Neural progenitor cell (in vitro differentiated cells): ENCODE results near the gene ARHGAP33. TPM values are rescaled to one million over a fixed set of nuclear protein-coding genes. Genes with fewer than 3 reads are reported as not detected.
A peak's percentile ranks its signal among the peaks of the same experiment; 100 is the strongest.

ENCODE experiments used
- DNase-seq: peaks from one replicate; pipeline ENCODE4 v3.0.0-alpha.2; 2016; ENCODE audit warnings: low spot score
- H2AFZ ChIP-seq: fragments of 200-600 bp; sonication (generic); replicated peaks from 2 replicates; pipeline ENCODE4 v1.6.1; 2016; ENCODE audit warnings: antibody characterized with exemption
- H3F3A ChIP-seq: fragments of 200-600 bp; sonication (generic); 2 replicates; pipeline ENCODE4 v1.6.1; 2016; ENCODE audit warnings: antibody characterized with exemption, low read depth
- H3K27ac ChIP-seq: fragments of 200-600 bp; sonication (generic); 2 replicates; pipeline ENCODE4 v1.5.1; 2016; ENCODE audit warnings: mild to moderate bottlenecking
- H3K27me3 ChIP-seq: fragments of 200-600 bp; sonication (generic); 2 replicates; pipeline ENCODE4 v1.6.1; 2016; ENCODE audit warnings: mild to moderate bottlenecking, moderate library complexity
- H3K36me3 ChIP-seq: fragments of 200-600 bp; sonication (generic); 2 replicates; pipeline ENCODE4 v1.5.1; 2016
- H3K4me1 ChIP-seq: fragments of 200-600 bp; sonication (generic); 2 replicates; pipeline ENCODE4 v1.6.1; 2016; ENCODE audit warnings: mixed run types
- H3K4me2 ChIP-seq: fragments of 200-600 bp; sonication (generic); 2 replicates; pipeline ENCODE4 v1.6.1; 2016
- H3K4me3 ChIP-seq: fragments of 200-600 bp; sonication (generic); 2 replicates; pipeline ENCODE4 v1.5.1; 2016
- H3K79me2 ChIP-seq: fragments of 200-600 bp; sonication (generic); 2 replicates; pipeline ENCODE4 v1.6.1; 2016; ENCODE audit warnings: low read depth
- H3K9ac ChIP-seq: fragments of 200-600 bp; sonication (generic); 2 replicates; pipeline ENCODE4 v1.6.1; 2016
- H3K9me3 ChIP-seq: fragments of 200-600 bp; sonication (generic); 2 replicates; pipeline ENCODE4 v1.5.1; 2016; ENCODE audit warnings: low read depth
- H4K20me1 ChIP-seq: fragments of 200-600 bp; sonication (generic); 2 replicates; pipeline ENCODE4 v1.6.1; 2016; ENCODE audit warnings: low read depth
- H3K27ac Mint-ChIP-seq: 3 replicates; pipeline ENCODE4 v1.8.0; 2021; ENCODE audit warnings: mixed read lengths
- H3K27me3 Mint-ChIP-seq: 2 replicates; pipeline ENCODE4 v1.8.0; 2022; ENCODE audit warnings: low read depth, mild to moderate bottlenecking, inconsistent platforms, moderate library complexity, mixed read lengths; ENCODE audit not compliant: insufficient read depth
- H3K36me3 Mint-ChIP-seq: 3 replicates; pipeline ENCODE4 v1.8.0; 2021; ENCODE audit warnings: mixed read lengths
- H3K4me1 Mint-ChIP-seq: 3 replicates; pipeline ENCODE4 v1.8.0; 2021; ENCODE audit warnings: mixed read lengths
- H3K4me3 Mint-ChIP-seq: 3 replicates; pipeline ENCODE4 v1.8.0; 2021; ENCODE audit warnings: mild to moderate bottlenecking, moderate library complexity, mixed read lengths
- H3K9me3 Mint-ChIP-seq: 3 replicates; pipeline ENCODE4 v1.8.0; 2020; ENCODE audit warnings: mixed read lengths
- EZH2 ChIP-seq: fragments of 200-600 bp; sonication (generic); IDR thresholded peaks from 2 replicates; pipeline ENCODE4 v1.6.1; 2017; ENCODE audit warnings: antibody characterized with exemption, mild to moderate bottlenecking, moderate library complexity
- EZH2phosphoT487 ChIP-seq: fragments of 200-600 bp; sonication (generic); IDR thresholded peaks from 2 replicates; pipeline ENCODE4 v1.6.1; 2017; ENCODE audit warnings: antibody characterized with exemption
- total RNA-seq: library from RNA; depleted of rRNA; stranded (reverse); fragments of >200 nt; gene quantifications from 2 replicates; pipeline ENCODE4 v1.2.3, GENCODE V29; 2015; ENCODE audit warnings: low replicate concordance
- TF ChIP-seq, protein P1 (sequence below): fragments of 200-600 bp; sonication (generic); IDR thresholded peaks from 2 replicates; pipeline ENCODE4 v1.5.1; 2017; ENCODE audit warnings: antibody characterized with exemption, mild to moderate bottlenecking

Gene ARHGAP33
- total RNA-seq, 1 donor from 2014 or later: 6.5 TPM

DNA sequence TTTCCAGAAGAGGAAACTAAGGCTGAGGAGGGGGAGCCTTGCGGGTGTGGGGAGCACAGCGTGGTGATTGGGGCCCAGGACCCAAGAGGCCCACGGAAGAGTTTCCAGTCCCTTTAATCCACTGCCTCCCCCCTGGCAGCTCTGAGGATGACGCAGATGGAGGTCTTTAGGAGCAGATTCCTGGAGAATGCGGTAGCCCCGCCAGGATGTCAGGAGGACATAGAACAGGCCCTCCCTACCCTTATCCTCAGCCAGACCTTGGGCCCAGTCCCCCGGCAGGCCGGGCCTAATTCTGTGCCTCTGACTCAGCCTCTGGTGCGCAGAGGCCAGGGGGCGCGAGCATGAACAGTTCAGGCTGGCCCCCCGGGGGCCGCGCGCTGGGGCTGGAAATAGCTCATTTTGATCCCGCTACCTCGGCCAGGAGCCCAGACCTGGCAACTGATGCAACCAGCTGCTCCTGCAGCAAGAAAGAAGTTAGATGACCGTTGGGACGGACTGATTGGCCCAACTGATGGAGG lies 18.1 kb upstream of the ARHGAP33 start:
- Histone ChIP-seq H3K9ac (no peak overlapping the region), H3K79me2 (peaks cover 16% of the 10 kb centered on the region), H3K36me3 (no peaks in the 10 kb centered on the region), H3K9me3 (no peaks in the 10 kb centered on the region), H3K4me1 (peaks cover 6% of the 10 kb centered on the region), H3K27me3 (peaks cover 27% of the 10 kb centered on the region), H4K20me1 (peaks cover 19% of the 10 kb centered on the region), H2AFZ (peak overlapping the region; percentile 43), H3K4me2 (peak overlapping the region; percentile 80), H3K27ac (no peak overlapping the region), H3K4me3 (peak overlapping the region; percentile 89), H3F3A (peaks cover 13% of the 10 kb centered on the region)
- peaks cover 26% of the 10 kb centered on the region for H3K4me1 Mint-ChIP-seq
- H3K9me3 Mint-ChIP-seq: no peaks in the 10 kb centered on the region
- H3K36me3 Mint-ChIP-seq: peaks cover 11% of the 10 kb centered on the region
- peak overlapping the region; percentile 98 for H3K27ac Mint-ChIP-seq
- TF ChIP-seq EZH2 (no peak), EZH2phosphoT487 (no peak)
- TF ChIP-seq, protein P1, sequence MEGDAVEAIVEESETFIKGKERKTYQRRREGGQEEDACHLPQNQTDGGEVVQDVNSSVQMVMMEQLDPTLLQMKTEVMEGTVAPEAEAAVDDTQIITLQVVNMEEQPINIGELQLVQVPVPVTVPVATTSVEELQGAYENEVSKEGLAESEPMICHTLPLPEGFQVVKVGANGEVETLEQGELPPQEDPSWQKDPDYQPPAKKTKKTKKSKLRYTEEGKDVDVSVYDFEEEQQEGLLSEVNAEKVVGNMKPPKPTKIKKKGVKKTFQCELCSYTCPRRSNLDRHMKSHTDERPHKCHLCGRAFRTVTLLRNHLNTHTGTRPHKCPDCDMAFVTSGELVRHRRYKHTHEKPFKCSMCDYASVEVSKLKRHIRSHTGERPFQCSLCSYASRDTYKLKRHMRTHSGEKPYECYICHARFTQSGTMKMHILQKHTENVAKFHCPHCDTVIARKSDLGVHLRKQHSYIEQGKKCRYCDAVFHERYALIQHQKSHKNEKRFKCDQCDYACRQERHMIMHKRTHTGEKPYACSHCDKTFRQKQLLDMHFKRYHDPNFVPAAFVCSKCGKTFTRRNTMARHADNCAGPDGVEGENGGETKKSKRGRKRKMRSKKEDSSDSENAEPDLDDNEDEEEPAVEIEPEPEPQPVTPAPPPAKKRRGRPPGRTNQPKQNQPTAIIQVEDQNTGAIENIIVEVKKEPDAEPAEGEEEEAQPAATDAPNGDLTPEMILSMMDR: no peak
- H3K27me3 Mint-ChIP-seq: peaks cover 9% of the 10 kb centered on the region
- peak; percentile 66 for DNase-seq
- peak overlapping the region; percentile 99 for H3K4me3 Mint-ChIP-seq

DNA sequence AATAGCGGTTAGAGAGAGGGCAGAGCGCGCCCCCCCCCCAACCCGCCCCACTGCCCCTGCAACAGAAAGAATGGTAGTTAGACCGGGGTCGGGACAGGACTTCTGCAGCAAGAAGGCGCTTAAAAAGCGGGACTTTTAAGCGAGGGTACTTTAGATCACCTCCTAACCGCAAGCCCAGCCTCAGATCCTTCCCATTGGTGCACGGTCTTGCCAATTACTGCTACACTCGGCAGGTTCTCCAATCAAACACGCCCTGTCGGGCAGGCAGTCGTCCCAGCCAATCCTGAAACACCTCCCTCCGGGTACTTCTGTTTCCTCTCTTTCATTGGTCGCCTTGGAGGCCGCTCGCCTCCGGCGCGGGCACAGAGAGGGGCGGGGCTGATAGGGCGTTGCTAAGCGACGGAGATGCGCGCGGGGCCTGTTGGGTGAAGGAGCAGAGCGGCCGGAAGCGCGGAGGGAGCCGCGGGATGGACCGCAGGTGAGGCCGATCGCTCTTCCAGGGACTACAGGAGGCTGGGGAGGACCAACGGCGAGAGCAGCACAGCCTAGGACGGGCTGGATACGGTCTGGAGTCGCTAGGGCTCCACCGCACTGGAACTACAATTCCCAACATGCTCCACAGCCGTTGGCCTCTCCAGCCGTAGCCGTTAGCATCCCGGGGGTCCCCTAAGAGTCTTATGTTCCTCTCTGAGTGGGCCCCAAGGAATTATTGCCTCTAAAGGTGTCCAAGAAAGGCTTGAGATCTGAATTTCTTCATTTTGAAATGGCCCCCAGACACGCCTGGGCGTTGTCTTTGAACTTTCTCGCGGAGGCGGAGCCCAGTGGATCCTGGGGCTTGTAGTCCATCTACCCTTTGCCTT lies 17.4 kb upstream of the ARHGAP33 start, which contains the start of gene PROSER3:
Gene PROSER3, plus strand, starts transcription at position 428 of the 860 bp plus-strand sequence. Its CDS starts 40 bp downstream, at position 468.
- peaks cover 13% of the 10 kb centered on the region for H3F3A ChIP-seq
- peaks cover 9% of the 10 kb centered on the region for H3K27me3 Mint-ChIP-seq
- no peak for TF ChIP-seq EZH2phosphoT487
- TF ChIP-seq EZH2: no peak
- TF ChIP-seq, protein P1: no peak
- peaks cover 26% of the 10 kb centered on the region for H3K4me1 Mint-ChIP-seq
- no peaks in the 10 kb centered on the region for H3K9me3 Mint-ChIP-seq
- H3K9me3 ChIP-seq: no peaks in the 10 kb centered on the region
- H3K27ac ChIP-seq: no peak within 1 kb of the TSS
- peak within 1 kb of the TSS; percentile 81 for H2AFZ ChIP-seq
- H3K4me2 ChIP-seq: peak within 1 kb of the TSS; percentile 93
- DNase-seq: peak; percentile 99
- peak within 1 kb of the TSS; percentile 89 for H3K4me3 ChIP-seq
- peak within 1 kb of the TSS; percentile 25 for H3K9ac ChIP-seq
- peaks cover 6% of the 10 kb centered on the region for H3K4me1 ChIP-seq
- H3K79me2 ChIP-seq: peaks cover 16% of the 10 kb centered on the region
- H3K36me3 ChIP-seq: no peaks in the 10 kb centered on the region
- peaks cover 19% of the 10 kb centered on the region for H4K20me1 ChIP-seq
- H3K27ac Mint-ChIP-seq: peak within 1 kb of the TSS; percentile 98
- peaks cover 11% of the 10 kb centered on the region for H3K36me3 Mint-ChIP-seq
- peak within 1 kb of the TSS; percentile 99 for H3K4me3 Mint-ChIP-seq
- peaks cover 27% of the 10 kb centered on the region for H3K27me3 ChIP-seq

DNA sequence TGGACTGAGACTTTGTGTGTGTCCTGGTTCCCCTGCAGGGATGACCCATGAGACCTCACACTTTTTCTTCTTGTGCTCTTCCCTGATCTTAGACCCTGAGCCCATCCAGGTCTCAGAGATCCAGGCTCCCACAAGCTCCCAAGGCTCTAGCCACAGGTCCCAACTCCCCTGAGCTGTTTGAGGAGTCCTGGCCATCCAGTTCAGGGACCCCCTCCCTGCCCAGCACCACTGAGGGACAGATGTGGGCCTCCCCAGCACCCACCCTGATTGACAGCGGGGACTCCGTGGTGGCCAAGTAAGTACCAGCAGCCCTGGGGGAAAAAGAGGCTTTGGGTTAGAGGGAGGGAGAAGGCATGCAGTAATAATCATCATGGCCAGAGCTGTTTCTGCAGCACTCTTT lies 15.7 kb upstream of the ARHGAP33 start:
- H3K9ac ChIP-seq: no peak overlapping the region
- H3K9me3 ChIP-seq: no peaks in the 10 kb centered on the region
- no peaks in the 10 kb centered on the region for H3K9me3 Mint-ChIP-seq

More for the DNA sequence above, 15.7 kb upstream of the ARHGAP33 start:
- Histone ChIP-seq H3K79me2 (peaks cover 16% of the 10 kb centered on the region), H2AFZ (no peak overlapping the region), H3K27ac (no peak overlapping the region), H3K4me1 (peaks cover 6% of the 10 kb centered on the region), H4K20me1 (peaks cover 19% of the 10 kb centered on the region), H3K27me3 (peaks cover 24% of the 10 kb centered on the region), H3K4me2 (no peak overlapping the region), H3K36me3 (no peaks in the 10 kb centered on the region), H3F3A (peaks cover 13% of the 10 kb centered on the region), H3K4me3 (no peak overlapping the region)
- peaks cover 11% of the 10 kb centered on the region for H3K36me3 Mint-ChIP-seq
- peaks cover 8% of the 10 kb centered on the region for H3K27me3 Mint-ChIP-seq
- no peak for DNase-seq
- H3K4me3 Mint-ChIP-seq: peak overlapping the region; percentile 99
- H3K4me1 Mint-ChIP-seq: peaks cover 26% of the 10 kb centered on the region
- TF ChIP-seq, protein P1: no peak
- TF ChIP-seq EZH2: no peak
- TF ChIP-seq EZH2phosphoT487: no peak
- no peak overlapping the region for H3K27ac Mint-ChIP-seq
